ENCODE data around the gene GALNTL6. TPM values are rescaled to one million over a fixed set of nuclear protein-coding genes. Genes with fewer than 3 reads are reported as not detected.

GALNTL6 gene
- total and polyA plus RNA-seq, 2 donors (not counting 1 experiment from before 2014, with no cell fraction given): not detected

DNA sequence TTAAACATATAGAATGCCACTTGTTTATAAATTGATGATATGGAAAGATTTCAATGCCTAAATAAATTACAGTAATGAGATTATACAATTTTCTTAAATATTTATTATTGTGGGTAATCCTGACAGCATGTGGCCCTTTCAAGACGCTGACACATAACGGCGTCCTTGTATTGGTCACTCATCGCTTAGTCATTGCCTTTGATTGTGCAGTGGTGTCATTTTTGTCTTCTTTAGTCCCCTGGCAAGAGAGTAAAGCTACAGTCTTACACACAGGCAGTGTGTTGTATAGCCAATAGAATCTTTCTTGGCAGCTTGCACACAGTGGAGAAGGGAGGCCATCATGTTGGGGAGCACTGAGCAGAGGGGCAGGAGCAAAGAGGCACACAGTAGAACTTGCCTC is 993.6 kb downstream of the GALNTL6 start:
- H3K36me3 ChIP-seq (ENCODE audit: control insufficient read depth, insufficient read depth, low read length): no peaks in the 10 kb centered on the region
- TF ChIP-seq, protein P1, sequence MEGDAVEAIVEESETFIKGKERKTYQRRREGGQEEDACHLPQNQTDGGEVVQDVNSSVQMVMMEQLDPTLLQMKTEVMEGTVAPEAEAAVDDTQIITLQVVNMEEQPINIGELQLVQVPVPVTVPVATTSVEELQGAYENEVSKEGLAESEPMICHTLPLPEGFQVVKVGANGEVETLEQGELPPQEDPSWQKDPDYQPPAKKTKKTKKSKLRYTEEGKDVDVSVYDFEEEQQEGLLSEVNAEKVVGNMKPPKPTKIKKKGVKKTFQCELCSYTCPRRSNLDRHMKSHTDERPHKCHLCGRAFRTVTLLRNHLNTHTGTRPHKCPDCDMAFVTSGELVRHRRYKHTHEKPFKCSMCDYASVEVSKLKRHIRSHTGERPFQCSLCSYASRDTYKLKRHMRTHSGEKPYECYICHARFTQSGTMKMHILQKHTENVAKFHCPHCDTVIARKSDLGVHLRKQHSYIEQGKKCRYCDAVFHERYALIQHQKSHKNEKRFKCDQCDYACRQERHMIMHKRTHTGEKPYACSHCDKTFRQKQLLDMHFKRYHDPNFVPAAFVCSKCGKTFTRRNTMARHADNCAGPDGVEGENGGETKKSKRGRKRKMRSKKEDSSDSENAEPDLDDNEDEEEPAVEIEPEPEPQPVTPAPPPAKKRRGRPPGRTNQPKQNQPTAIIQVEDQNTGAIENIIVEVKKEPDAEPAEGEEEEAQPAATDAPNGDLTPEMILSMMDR (conservative IDR thresholded peaks at IDR 0.05 in 1 of 2, IDR thresholded peaks at IDR 0.05 in 1 of 2; ENCODE audit: low read depth in 1 of 2, low read length in 2 of 2): no peak
- no peak overlapping the region for H3K4me3 ChIP-seq (replicated peaks in 1 of 4; ENCODE audit: control extremely low read depth in 1 of 4, insufficient read depth in 1 of 4, low read depth in 3 of 4, low read length in 4 of 4)
- H3K4me2 ChIP-seq (ENCODE audit: extremely low read depth, insufficient read depth, low read length): no peak overlapping the region
- H3K9ac ChIP-seq (ENCODE audit: insufficient read depth, low read length): no peak overlapping the region
- DNase-seq (ENCODE audit: low read depth in 2 of 2): no peak
- no peaks in the 10 kb centered on the region for H4K20me1 ChIP-seq (ENCODE audit: control insufficient read depth, extremely low read depth, insufficient read depth, low read length)
- no peaks in the 10 kb centered on the region for H3K79me2 ChIP-seq (ENCODE audit: control insufficient read depth, insufficient read depth, low read length)
- no peaks in the 10 kb centered on the region for H3K9me3 ChIP-seq (ENCODE audit: control insufficient read depth, insufficient read depth, low read depth, low read length)
- H3K27ac ChIP-seq (ENCODE audit: insufficient read depth, low read length): no peak overlapping the region
- no peak overlapping the region for H2AFZ ChIP-seq (ENCODE audit: low read length)
- H3K27me3 ChIP-seq (ENCODE audit: control insufficient read depth, insufficient read depth, low read length): no peaks in the 10 kb centered on the region
- no peaks in the 10 kb centered on the region for H3K4me1 ChIP-seq (ENCODE audit: control insufficient read depth, extremely low read depth, insufficient read depth, low read length)

DNA sequence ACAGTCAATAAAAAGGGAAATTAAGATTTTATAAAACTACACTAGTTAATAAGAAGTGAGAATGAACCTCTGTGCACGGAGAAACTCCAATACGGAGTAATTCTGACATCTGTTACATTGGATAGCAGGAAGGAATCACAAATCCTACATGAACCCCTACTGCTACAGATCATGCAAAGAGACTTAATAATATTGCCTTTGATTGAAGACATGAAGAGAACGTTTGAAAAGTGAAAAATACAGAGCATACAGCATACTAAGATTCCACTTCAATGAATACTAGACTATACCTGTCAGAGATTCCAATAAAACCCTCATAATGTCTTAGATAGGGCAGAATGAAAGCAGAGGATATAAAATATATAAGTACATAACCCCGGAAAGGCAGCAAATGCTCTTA is 995.0 kb downstream of the GALNTL6 start:
- no peaks in the 10 kb centered on the region for H3K79me2 ChIP-seq (ENCODE audit: control insufficient read depth, insufficient read depth, low read length)
- no peak overlapping the region for H3K4me2 ChIP-seq (ENCODE audit: extremely low read depth, insufficient read depth, low read length)
- H3K9me3 ChIP-seq (ENCODE audit: control insufficient read depth, insufficient read depth, low read depth, low read length): no peaks in the 10 kb centered on the region
- no peaks in the 10 kb centered on the region for H4K20me1 ChIP-seq (ENCODE audit: control insufficient read depth, extremely low read depth, insufficient read depth, low read length)
- no peak for DNase-seq (ENCODE audit: low read depth in 2 of 2)
- no peak overlapping the region for H2AFZ ChIP-seq (ENCODE audit: low read length)
- TF ChIP-seq EZH2 (IDR thresholded peaks at IDR 0.05; ENCODE audit: low read length, missing control alignments): no peak
- TF ChIP-seq, protein P1 (conservative IDR thresholded peaks at IDR 0.05 in 1 of 2, IDR thresholded peaks at IDR 0.05 in 1 of 2; ENCODE audit: low read depth in 1 of 2, low read length in 2 of 2): no peak
- H3K27me3 ChIP-seq (ENCODE audit: control insufficient read depth, insufficient read depth, low read length): no peaks in the 10 kb centered on the region
- no peak overlapping the region for H3K4me3 ChIP-seq (replicated peaks in 1 of 4; ENCODE audit: control extremely low read depth in 1 of 4, insufficient read depth in 1 of 4, low read depth in 3 of 4, low read length in 4 of 4)
- no peak overlapping the region for H3K9ac ChIP-seq (ENCODE audit: insufficient read depth, low read length)
- H3K4me1 ChIP-seq (ENCODE audit: control insufficient read depth, extremely low read depth, insufficient read depth, low read length): no peaks in the 10 kb centered on the region
- no peaks in the 10 kb centered on the region for H3K36me3 ChIP-seq (ENCODE audit: control insufficient read depth, insufficient read depth, low read length)
- H3K27ac ChIP-seq (ENCODE audit: insufficient read depth, low read length): no peak overlapping the region

DNA sequence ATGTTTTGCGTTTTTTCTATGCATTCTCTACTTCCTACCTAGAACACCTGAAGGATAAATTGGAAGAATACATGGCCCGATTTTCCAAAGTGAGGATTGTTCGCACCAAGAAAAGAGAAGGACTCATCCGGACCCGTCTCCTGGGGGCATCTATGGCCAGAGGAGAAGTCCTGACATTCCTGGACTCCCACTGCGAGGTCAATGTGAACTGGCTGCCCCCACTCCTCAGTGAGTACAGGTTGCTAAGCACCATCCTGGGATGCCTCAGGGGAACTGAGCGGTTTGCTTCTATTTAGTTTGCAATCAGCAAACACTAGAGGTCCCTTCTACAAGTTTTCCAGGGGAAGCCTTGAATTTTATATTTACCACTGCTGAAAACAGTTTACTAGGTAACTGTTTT is 996.1 kb downstream of the GALNTL6 start:
- H3K4me3 ChIP-seq (replicated peaks in 1 of 4; ENCODE audit: control extremely low read depth in 1 of 4, insufficient read depth in 1 of 4, low read depth in 3 of 4, low read length in 4 of 4): no peak overlapping the region
- no peaks in the 10 kb centered on the region for H4K20me1 ChIP-seq (ENCODE audit: control insufficient read depth, extremely low read depth, insufficient read depth, low read length)
- H3K79me2 ChIP-seq (ENCODE audit: control insufficient read depth, insufficient read depth, low read length): no peaks in the 10 kb centered on the region
- no peak overlapping the region for H3K9ac ChIP-seq (ENCODE audit: insufficient read depth, low read length)
- no peaks in the 10 kb centered on the region for H3K27me3 ChIP-seq (ENCODE audit: control insufficient read depth, insufficient read depth, low read length)
- no peaks in the 10 kb centered on the region for H3K36me3 ChIP-seq (ENCODE audit: control insufficient read depth, insufficient read depth, low read length)
- no peak overlapping the region for H2AFZ ChIP-seq (ENCODE audit: low read length)
- H3K4me1 ChIP-seq (ENCODE audit: control insufficient read depth, extremely low read depth, insufficient read depth, low read length): no peaks in the 10 kb centered on the region
- H3K4me2 ChIP-seq (ENCODE audit: extremely low read depth, insufficient read depth, low read length): no peak overlapping the region
- DNase-seq (ENCODE audit: low read depth in 2 of 2): no peak
- H3K27ac ChIP-seq (ENCODE audit: insufficient read depth, low read length): no peak overlapping the region
- TF ChIP-seq, protein P1 (conservative IDR thresholded peaks at IDR 0.05 in 1 of 2, IDR thresholded peaks at IDR 0.05 in 1 of 2; ENCODE audit: low read depth in 1 of 2, low read length in 2 of 2): no peak
- no peak for TF ChIP-seq EZH2 (IDR thresholded peaks at IDR 0.05; ENCODE audit: low read length, missing control alignments)
- H3K9me3 ChIP-seq (ENCODE audit: control insufficient read depth, insufficient read depth, low read depth, low read length): no peaks in the 10 kb centered on the region
